Measurements from ENCODE around the gene ARVCF.

GRCh38 chr22:19994851-19995610 lies 21.6 kb downstream of the ARVCF start:
- TF ChIP-seq EZH2phosphoT487 (IDR thresholded peaks at IDR 0.05; ENCODE audit: insufficient read depth, low read depth) (no peak), EZH2 (IDR thresholded peaks at IDR 0.05; ENCODE audit: insufficient read depth, poor library complexity, severe bottlenecking) (no peak)
